MM.1S (cell line): Measurements from ENCODE around the gene KIF17.

Experiments
- DNase-seq: peaks from one replicate; pipeline ENCODE4 v3.0.0-alpha.2; 2015
- H2AFZ ChIP-seq: fragments of 300-600 bp; sonication (generic); 2 replicates; pipeline ENCODE4 v1.6.0; 2016; ENCODE audit warnings: antibody characterized with exemption, low read length
- H3F3A ChIP-seq: fragments of 300-600 bp; sonication (generic); 2 replicates; pipeline ENCODE4 v1.6.1; 2016; ENCODE audit warnings: mild to moderate bottlenecking, antibody characterized with exemption, low read length, moderate library complexity, mixed read lengths; ENCODE audit not compliant: insufficient read depth
- H3K27ac ChIP-seq: fragments of 300-600 bp; sonication (generic); 2 replicates; pipeline ENCODE4 v1.5.1; 2016; ENCODE audit warnings: mild to moderate bottlenecking, low read length
- H3K27me3 ChIP-seq: fragments of 300-600 bp; sonication (generic); replicated peaks from 2 replicates; pipeline ENCODE4 v1.6.0; 2016; ENCODE audit warnings: low read length; ENCODE audit not compliant: insufficient read depth
- H3K36me3 ChIP-seq: fragments of 300-600 bp; sonication (generic); replicated peaks from 2 replicates; pipeline ENCODE4 v1.6.1; 2016; ENCODE audit warnings: mild to moderate bottlenecking, low read length, mixed read lengths; ENCODE audit not compliant: insufficient read depth
- H3K4me1 ChIP-seq: fragments of 300-600 bp; sonication (generic); 2 replicates; pipeline ENCODE4 v1.6.1; 2016; ENCODE audit warnings: low read length, mixed read lengths
- H3K4me2 ChIP-seq: fragments of 300-600 bp; sonication (generic); 2 replicates; pipeline ENCODE4 v1.6.0; 2016; ENCODE audit warnings: low read depth, low read length
- H3K4me3 ChIP-seq: fragments of 300-600 bp; sonication (generic); 2 replicates; pipeline ENCODE4 v1.5.1; 2016; ENCODE audit warnings: low read length, mixed read lengths
- H3K79me2 ChIP-seq: fragments of 300-600 bp; sonication (generic); 2 replicates; pipeline ENCODE4 v1.6.1; 2016; ENCODE audit warnings: mixed run types, low read length, mixed read lengths
- H3K9ac ChIP-seq: fragments of 300-600 bp; sonication (generic); 2 replicates; pipeline ENCODE4 v1.6.1; 2016; ENCODE audit warnings: low read length, mixed read lengths
- H3K9me2 ChIP-seq: fragments of 300-600 bp; sonication (generic); replicated peaks from 2 replicates; pipeline ENCODE4 v1.6.1; 2016; ENCODE audit warnings: mild to moderate bottlenecking, low read length, mixed read lengths; ENCODE audit not compliant: insufficient read depth
- H3K9me3 ChIP-seq: fragments of 300-600 bp; sonication (generic); replicated peaks from 2 replicates; pipeline ENCODE4 v1.6.1; 2016; ENCODE audit warnings: mild to moderate bottlenecking, low read length, mixed read lengths; ENCODE audit not compliant: insufficient read depth
- H4K20me1 ChIP-seq: fragments of 300-600 bp; sonication (generic); 2 replicates; pipeline ENCODE4 v1.6.1; 2016; ENCODE audit warnings: mild to moderate bottlenecking, low read length, moderate library complexity, mixed read lengths; ENCODE audit not compliant: insufficient read depth
- CTCF ChIP-seq: fragments of 300-600 bp; sonication (generic); IDR thresholded peaks from 2 replicates; pipeline ENCODE4 v1.5.1; 2016; ENCODE audit warnings: antibody characterized with exemption, low read length, mixed read lengths
- EZH2 ChIP-seq: fragments of 300-600 bp; sonication (generic); optimal IDR thresholded peaks from 2 replicates; pipeline ENCODE3; 2017; ENCODE audit warnings: low read depth, mild to moderate bottlenecking, antibody characterized with exemption, low read length, mixed read lengths
- EZH2phosphoT487 ChIP-seq: fragments of 300-600 bp; sonication (generic); IDR thresholded peaks from 2 replicates; pipeline ENCODE4 v1.6.1; 2018; ENCODE audit warnings: antibody characterized with exemption, low read length

KIF17 gene

GRCh38 chr1:20710469-20711284 lies 7.1 kb downstream of the KIF17 start:
- no peak for TF ChIP-seq EZH2phosphoT487
- TF ChIP-seq EZH2: no peak
- TF ChIP-seq CTCF: no peak
- H3K9me3 ChIP-seq: no peaks in the 10 kb centered on the region
- no peak overlapping the region for H3K4me2 ChIP-seq
- H4K20me1 ChIP-seq: no peaks in the 10 kb centered on the region
- H3K27me3 ChIP-seq: peaks cover 69% of the 10 kb centered on the region
- no peaks in the 10 kb centered on the region for H3K4me1 ChIP-seq
- H3K27ac ChIP-seq: no peak overlapping the region
- no peak for DNase-seq
- no peaks in the 10 kb centered on the region for H3F3A ChIP-seq
- H2AFZ ChIP-seq: no peak overlapping the region
- H3K79me2 ChIP-seq: no peaks in the 10 kb centered on the region
- H3K4me3 ChIP-seq: no peak overlapping the region
- H3K9me2 ChIP-seq: no peaks in the 10 kb centered on the region
- no peak overlapping the region for H3K9ac ChIP-seq
- H3K36me3 ChIP-seq: no peaks in the 10 kb centered on the region

- TF ChIP-seq EZH2phosphoT487 (no peak), EZH2 (no peak), CTCF (no peak)
- no peaks in the 10 kb centered on the region for H3K4me1 ChIP-seq
- H3K4me2 ChIP-seq: no peak overlapping the region
- H2AFZ ChIP-seq: no peak overlapping the region
- DNase-seq: no peak
- no peaks in the 10 kb centered on the region for H3F3A ChIP-seq
- H3K4me3 ChIP-seq: no peak overlapping the region
- H3K9me2 ChIP-seq: no peaks in the 10 kb centered on the region
- H3K9ac ChIP-seq: no peak overlapping the region
- H3K27ac ChIP-seq: no peak overlapping the region
- H4K20me1 ChIP-seq: no peaks in the 10 kb centered on the region
- H3K27me3 ChIP-seq: peaks cover 67% of the 10 kb centered on the region
- H3K79me2 ChIP-seq: no peaks in the 10 kb centered on the region
- H3K36me3 ChIP-seq: no peaks in the 10 kb centered on the region
- no peaks in the 10 kb centered on the region for H3K9me3 ChIP-seq
Measured at GRCh38 chr1:20709868-20710267, 7.9 kb downstream of the KIF17 start.

- Histone ChIP-seq H3K27ac (no peak overlapping the region), H3K9me2 (no peaks in the 10 kb centered on the region), H3K36me3 (no peaks in the 10 kb centered on the region), H3K4me2 (no peak overlapping the region), H4K20me1 (no peaks in the 10 kb centered on the region), H3K9me3 (no peaks in the 10 kb centered on the region), H3K9ac (no peak overlapping the region), H3K27me3 (peaks cover 67% of the 10 kb centered on the region), H2AFZ (no peak overlapping the region), H3K4me3 (no peak overlapping the region), H3F3A (no peaks in the 10 kb centered on the region), H3K79me2 (no peaks in the 10 kb centered on the region), H3K4me1 (no peaks in the 10 kb centered on the region)
- no peak for DNase-seq
- no peak for TF ChIP-seq CTCF
- TF ChIP-seq EZH2: no peak
- TF ChIP-seq EZH2phosphoT487: no peak
Measured at GRCh38 chr1:20708891-20709290, 8.9 kb downstream of the KIF17 start.
